Left lung (tissue), 10 donors: ENCODE data around the gene ABI1. TPM values are rescaled to one million over a fixed set of nuclear protein-coding genes. Genes with fewer than 3 reads are reported as not detected.
A peak's percentile ranks its signal among the peaks of the same experiment; 100 is the strongest.

Experiments
- ATAC-seq: fragments of 200-7000 bp; cut with Tn5 transposase; one replicate; pipeline ENCODE4 v1.9.1; 2020; ENCODE audit warnings: moderate library complexity
- DNase-seq, 4 donors: peaks; one replicate each; pipeline ENCODE4 v3.0.0-alpha.2; 2013 to 2020
- H3K27ac ChIP-seq, 2 donors: fragments of 200-600 bp; sonication (generic) in 1 of 2; one replicate each; pipeline versions ENCODE4 v1.5.0 to v1.8.0; 2020 to 2021
- H3K27me3 ChIP-seq, 2 donors: fragments of 200-600 bp; sonication (generic) in 1 of 2; one replicate each; pipeline versions ENCODE4 v1.5.0 to v1.8.0; 2020 to 2021
- H3K36me3 ChIP-seq, 2 donors: fragments of 200-600 bp; sonication (generic) in 1 of 2; one replicate each; pipeline versions ENCODE4 v1.5.0 to v1.8.0; 2020 to 2021
- H3K4me1 ChIP-seq, 2 donors: fragments of 200-600 bp; one replicate each; pipeline ENCODE4 v1.8.0; 2021
- H3K4me3 ChIP-seq, 2 donors: fragments of 200-600 bp; sonication (generic) in 1 of 2; one replicate each; pipeline versions ENCODE4 v1.5.0 to v1.8.0; 2020 to 2021; ENCODE audit warnings: mild to moderate bottlenecking in 1 of 2
- H3K9me3 ChIP-seq, 2 donors: fragments of 200-600 bp; sonication (generic) in 1 of 2; one replicate each; pipeline versions ENCODE4 v1.5.0 to v1.8.0; 2020 to 2021
- intact Hi-C, 2 donors: fragments of 100-400 bp; cut with DNase I; formaldehyde crosslinking; loops; one replicate each; pipeline versions ENCODE4 v1.11.2 to v1.14.2; 2022
- polyA plus RNA-seq, 6 donors: library from polyadenylated mRNA; unstranded; fragments of 120-200 nt; gene quantifications; one replicate each; pipeline ENCODE4 v1.2.1, GENCODE V29; 2013; ENCODE audit not compliant: insufficient read length in 6 of 6
- total RNA-seq, 2 donors: library from RNA; stranded (reverse); fragmentation: NEBNext Ultra II Directional; extraction: Animal tissue kit (Norgen Biotek cat#: 25700); gene quantifications; one replicate each; pipeline ENCODE4 v1.2.1, GENCODE V29; 2021
- TF ChIP-seq, protein P1 (sequence below), 2 donors: fragments of 200-600 bp; sonication (generic) in 1 of 2; IDR thresholded peaks; one replicate each; pipeline versions ENCODE4 v1.5.0 to v1.8.0; 2021; ENCODE audit warnings: antibody characterized with exemption in 2 of 2
- donor health status: DM: no; HTN: yes; CAD: no.
- donor health status: DM: no; HTN: no; CAD: no.

Gene ABI1
- total and polyA plus RNA-seq, 8 donors, result 46.8 to 71.6 (median 63.1) TPM

DNA sequence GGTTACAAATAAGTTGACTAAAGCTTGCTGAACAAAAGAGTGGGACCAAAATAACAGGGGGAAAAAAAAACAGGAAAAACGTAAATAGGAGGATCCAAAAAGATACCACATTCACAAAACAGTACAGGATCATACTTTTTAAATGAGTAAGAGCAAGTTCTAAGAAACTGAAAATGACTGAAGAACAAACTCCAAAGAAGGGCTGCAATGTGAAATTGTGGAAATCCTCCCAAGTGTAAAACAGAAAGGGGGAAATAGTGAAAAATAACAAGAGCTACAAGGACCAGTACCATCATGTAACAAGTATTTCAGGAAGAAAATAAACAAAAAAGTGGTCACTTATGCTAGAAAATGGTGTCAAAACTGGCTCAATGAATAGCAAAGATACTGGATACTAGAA is 116.9 kb downstream of the ABI1 start:
- Histone ChIP-seq H3K4me1 (peaks cover 0 to 10% of the 10 kb centered on the region in 2 donors), H3K4me3 (no peak overlapping the region), H3K27me3 (no peaks in the 10 kb centered on the region), H3K36me3 (peaks cover 0 to 97% of the 10 kb centered on the region in 2 donors), H3K27ac (no peak overlapping the region), H3K9me3 (no peaks in the 10 kb centered on the region)
- ATAC-seq (no peak), DNase-seq (no peak)
- intact Hi-C loops, result no loop called here
- TF ChIP-seq, protein P1, sequence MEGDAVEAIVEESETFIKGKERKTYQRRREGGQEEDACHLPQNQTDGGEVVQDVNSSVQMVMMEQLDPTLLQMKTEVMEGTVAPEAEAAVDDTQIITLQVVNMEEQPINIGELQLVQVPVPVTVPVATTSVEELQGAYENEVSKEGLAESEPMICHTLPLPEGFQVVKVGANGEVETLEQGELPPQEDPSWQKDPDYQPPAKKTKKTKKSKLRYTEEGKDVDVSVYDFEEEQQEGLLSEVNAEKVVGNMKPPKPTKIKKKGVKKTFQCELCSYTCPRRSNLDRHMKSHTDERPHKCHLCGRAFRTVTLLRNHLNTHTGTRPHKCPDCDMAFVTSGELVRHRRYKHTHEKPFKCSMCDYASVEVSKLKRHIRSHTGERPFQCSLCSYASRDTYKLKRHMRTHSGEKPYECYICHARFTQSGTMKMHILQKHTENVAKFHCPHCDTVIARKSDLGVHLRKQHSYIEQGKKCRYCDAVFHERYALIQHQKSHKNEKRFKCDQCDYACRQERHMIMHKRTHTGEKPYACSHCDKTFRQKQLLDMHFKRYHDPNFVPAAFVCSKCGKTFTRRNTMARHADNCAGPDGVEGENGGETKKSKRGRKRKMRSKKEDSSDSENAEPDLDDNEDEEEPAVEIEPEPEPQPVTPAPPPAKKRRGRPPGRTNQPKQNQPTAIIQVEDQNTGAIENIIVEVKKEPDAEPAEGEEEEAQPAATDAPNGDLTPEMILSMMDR (IDR thresholded peaks at IDR 0.05), result no peak

DNA sequence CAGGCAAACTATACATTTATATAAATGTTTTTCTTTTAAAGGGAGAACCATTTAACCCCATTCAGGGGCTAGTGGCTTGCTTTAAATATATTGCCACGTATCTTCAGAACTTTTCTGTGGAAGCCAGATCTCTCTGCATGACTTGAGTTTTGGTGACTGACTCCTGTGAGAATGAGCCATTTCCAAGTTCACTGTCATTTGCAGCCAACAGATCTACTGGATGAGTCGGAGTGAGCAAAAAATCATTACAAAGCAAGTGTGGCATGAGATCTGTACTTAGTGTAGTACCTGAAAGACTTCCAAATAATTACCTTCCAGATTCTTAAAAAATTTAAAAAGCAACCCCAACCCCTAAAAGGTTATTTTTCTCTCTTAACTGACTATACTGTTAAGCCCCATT is 117.7 kb downstream of the ABI1 start:
- ATAC-seq, result no peak
- Histone ChIP-seq H3K27ac (no peak overlapping the region), H3K36me3 (peaks cover 0 to 98% of the 10 kb centered on the region in 2 donors), H3K4me3 (no peak overlapping the region), H3K9me3 (no peaks in the 10 kb centered on the region), H3K27me3 (no peaks in the 10 kb centered on the region), H3K4me1 (peaks cover 0 to 16% of the 10 kb centered on the region in 2 donors)
- DNase-seq, result no peak
- TF ChIP-seq, protein P1 (IDR thresholded peaks at IDR 0.05), result no peak
- intact Hi-C loops, result no loop called here

DNA sequence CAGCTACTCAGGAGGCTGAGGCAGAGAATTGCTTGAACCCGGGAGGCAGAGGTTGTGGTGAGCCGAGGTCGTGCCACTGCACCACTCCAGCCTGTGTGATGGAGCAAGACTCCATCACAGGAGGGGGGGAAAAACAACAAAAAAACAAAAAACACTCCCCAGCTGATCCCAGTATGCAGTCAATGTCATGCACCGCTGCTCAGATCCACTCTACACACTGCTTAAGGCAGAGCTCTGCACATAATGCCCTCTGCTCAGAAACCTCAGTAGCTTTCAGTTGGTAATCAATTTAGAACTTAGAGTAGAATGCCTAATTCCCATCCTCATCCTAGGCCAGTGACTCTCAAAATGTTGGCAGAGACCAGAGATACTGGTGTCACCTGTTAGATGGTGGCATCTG is 119.4 kb downstream of the ABI1 start:
- TF ChIP-seq, protein P1 (IDR thresholded peaks at IDR 0.05), result no peak
- no peak overlapping the region for H3K4me3 ChIP-seq
- intact Hi-C loops, result no loop called here
- no peaks in the 10 kb centered on the region for H3K27me3 ChIP-seq
- no peaks in the 10 kb centered on the region for H3K9me3 ChIP-seq
- peaks cover 0 to 92% of the 10 kb centered on the region in 2 donors for H3K36me3 ChIP-seq
- DNase-seq (no peak), ATAC-seq (no peak)
- H3K27ac ChIP-seq, result no peak overlapping the region
- H3K4me1 ChIP-seq, result peaks cover 0 to 15% of the 10 kb centered on the region in 2 donors

DNA sequence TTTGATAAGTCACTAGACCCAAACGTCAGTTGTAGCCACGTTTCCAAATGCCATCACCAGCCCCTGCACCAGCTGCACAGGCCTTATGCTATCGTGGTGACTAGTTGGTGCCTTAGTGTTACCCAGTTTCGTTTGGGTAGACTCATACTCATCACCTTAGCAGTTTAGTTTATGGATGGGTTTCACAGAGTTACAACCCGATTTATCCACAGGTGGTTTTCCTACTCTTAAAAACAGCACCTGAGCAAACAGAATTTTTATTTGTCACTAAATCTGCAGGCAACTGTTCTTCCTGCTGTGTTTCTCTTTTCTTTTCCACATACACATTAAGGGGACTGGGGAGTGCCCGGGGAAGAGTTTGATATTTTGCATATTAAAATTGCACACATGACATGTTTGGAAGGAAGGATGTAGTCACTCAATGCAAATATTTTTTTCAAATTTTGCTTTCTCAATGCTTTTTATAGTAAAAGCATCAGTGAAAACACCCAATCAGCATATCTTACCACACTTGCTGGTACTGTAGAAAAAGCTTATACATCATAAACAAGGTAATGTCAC is 121.6 kb downstream of the ABI1 start:
- intact Hi-C loops, result no loop called here
- ATAC-seq (no peak), DNase-seq (no peak)
- Histone ChIP-seq H3K36me3 (peaks cover 0 to 89% of the 10 kb centered on the region in 2 donors), H3K27me3 (no peaks in the 10 kb centered on the region), H3K27ac (peak overlapping the region in 1 of 2 donors; percentile 76), H3K4me1 (peaks cover 0 to 13% of the 10 kb centered on the region in 2 donors), H3K9me3 (no peaks in the 10 kb centered on the region), H3K4me3 (no peak overlapping the region)
- TF ChIP-seq, protein P1 (IDR thresholded peaks at IDR 0.05), result no peak

DNA sequence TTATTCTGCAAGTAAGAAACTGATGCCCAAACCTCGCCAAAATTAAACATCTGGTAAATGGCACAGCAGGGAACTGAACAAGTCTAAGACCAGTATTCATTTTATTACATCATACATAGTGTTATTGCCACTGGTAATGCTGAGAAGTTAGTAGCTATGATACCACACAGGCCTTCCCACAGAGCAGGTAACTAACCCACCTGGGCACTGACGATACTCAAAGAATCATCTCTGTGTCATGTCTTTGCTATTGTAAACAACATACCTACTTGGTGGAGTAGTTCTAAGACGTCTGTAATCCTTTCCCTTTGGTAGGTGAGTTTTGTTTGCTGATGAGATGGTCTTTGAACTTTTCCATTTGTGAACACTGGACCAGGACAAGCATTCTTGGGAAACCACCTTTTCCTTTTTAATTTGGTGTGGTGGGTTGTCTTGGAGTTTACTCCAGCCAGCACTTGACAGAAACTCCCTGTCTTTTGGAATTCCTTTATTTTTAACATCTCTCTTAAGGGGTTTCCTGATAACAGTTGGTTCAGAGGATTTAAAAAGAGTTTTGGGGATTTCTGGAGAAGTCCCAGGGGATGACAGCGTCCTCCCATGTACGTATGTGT is 122.4 kb downstream of the ABI1 start:
- Histone ChIP-seq H3K4me3 (no peak overlapping the region), H3K27ac (peak overlapping the region in 1 of 2 donors; percentile 76), H3K36me3 (peaks cover 0 to 88% of the 10 kb centered on the region in 2 donors), H3K4me1 (peaks cover 0 to 8% of the 10 kb centered on the region in 2 donors), H3K9me3 (no peaks in the 10 kb centered on the region), H3K27me3 (no peaks in the 10 kb centered on the region)
- TF ChIP-seq, protein P1 (IDR thresholded peaks at IDR 0.05), result no peak
- ATAC-seq (no peak), DNase-seq (no peak)
- intact Hi-C loops, result no loop called here
